GM21515 (cell line): ENCODE results near the gene PODN.

Source experiments
- ATAC-seq: cut with Tn5 transposase; IDR thresholded peaks from one replicate; pipeline ENCODE4 v1.9.1; 2021; ENCODE audit not compliant: unreplicated experiment

PODN gene

GRCh38 chr1:53088616-53089300 lies 26.7 kb downstream of the PODN start:
- no peak for ATAC-seq

GRCh38 chr1:53089478-53090226 lies 27.6 kb downstream of the PODN start:
- no peak for ATAC-seq

- no peak for ATAC-seq
These were observed 28.5 kb downstream of the PODN start for GRCh38 chr1:53090227-53091147.

GRCh38 chr1:53091841-53092645 lies 30.0 kb downstream of the PODN start:
- ATAC-seq, result no peak

- no peak for ATAC-seq
These were observed 30.8 kb downstream of the PODN start for GRCh38 chr1:53092659-53093450.

DNA sequence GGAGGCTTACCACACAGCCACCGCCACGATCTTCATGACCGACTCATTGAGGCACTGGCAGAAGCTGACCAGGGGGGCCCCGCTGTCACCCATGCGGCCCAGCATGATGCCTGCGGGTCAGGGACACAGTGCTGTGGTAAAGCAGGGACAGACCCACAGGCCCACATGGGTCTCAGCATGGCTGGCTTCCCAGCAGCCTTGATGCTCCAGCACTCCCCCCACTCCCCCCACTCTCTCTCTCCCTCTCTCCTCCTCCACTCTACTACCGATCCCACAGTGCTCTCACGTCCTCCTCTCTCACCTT lies 31.4 kb downstream of the PODN start:
- ATAC-seq, result no peak

- ATAC-seq, result no peak
These were observed 31.9 kb downstream of the PODN start for GRCh38 chr1:53093778-53094532.

DNA sequence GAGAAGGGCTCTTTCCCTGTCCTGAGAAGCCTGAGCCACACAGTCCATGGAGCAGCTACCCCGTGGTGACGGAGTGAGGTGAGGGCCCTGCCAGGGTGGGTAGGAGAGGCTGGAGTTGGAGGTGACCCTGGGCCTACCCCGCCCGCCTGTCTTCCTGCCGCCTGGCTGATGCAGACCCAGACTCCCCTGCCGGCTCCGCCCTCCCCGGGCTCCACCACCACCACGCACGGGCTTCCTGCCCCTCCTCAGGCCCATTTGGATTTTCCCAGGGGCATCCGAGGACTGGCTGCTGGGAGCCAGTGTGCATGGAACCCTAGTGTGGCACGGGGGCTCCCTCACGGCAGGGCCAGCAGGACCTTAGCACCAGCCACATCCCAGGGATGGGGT lies 32.5 kb downstream of the PODN start:
- no peak for ATAC-seq

- no peak for ATAC-seq
These were observed 42.4 kb downstream of the PODN start for GRCh38 chr1:53104289-53104913.

DNA sequence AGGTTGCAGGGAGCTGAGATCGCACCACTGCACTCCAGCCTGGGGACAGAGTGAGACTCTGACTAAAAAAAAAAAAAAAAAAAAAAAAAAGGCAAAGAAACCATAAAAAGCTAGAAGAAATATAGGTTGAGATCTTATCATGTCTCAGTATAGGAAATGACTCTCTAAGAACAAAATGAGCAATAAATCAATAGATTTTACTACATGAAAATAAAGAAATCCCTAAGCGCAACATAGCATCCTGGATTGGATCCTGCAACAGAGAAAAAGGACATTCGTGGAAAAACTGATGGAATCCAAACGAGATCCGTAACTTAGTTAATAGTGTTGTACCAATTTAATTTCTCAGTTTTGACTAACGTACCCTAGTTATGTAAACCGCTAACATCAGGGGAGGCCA lies 45.1 kb downstream of the PODN start:
- no peak for ATAC-seq

DNA sequence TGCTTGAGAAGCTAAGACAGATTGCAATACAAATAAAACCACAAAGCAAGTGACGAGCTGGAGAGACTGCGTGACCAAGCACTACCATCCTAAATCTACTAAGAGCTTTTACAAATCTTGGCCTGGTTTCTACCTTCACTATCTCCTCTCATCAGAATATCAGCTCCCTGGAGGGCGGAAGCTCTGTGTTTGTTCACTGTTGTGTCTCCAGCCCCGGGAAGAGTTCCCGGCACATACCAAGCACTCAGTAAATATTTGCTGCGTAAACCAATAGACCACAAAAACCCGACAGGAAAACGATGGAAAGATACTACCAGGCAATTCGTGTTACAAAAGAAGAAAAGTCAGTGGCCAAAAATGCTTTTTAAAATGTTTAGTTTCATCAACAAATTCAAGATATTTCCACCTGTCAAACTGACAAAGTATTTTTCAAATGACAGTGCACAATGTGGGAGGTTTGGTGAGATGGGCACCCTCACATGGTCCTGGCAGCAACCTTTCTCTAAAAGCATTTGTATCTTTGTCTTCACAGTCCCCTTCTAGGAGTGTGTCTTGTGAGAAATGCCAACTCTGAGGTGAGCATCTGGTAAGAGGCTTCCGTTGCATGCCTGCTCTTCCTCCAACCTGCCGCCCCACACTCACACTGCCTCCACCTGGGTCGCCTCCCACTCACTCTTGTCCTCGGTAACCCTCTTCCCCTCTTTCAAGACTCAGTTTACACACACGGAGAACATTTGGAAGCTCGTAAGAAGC lies 45.7 kb downstream of the PODN start:
- no peak for ATAC-seq

DNA sequence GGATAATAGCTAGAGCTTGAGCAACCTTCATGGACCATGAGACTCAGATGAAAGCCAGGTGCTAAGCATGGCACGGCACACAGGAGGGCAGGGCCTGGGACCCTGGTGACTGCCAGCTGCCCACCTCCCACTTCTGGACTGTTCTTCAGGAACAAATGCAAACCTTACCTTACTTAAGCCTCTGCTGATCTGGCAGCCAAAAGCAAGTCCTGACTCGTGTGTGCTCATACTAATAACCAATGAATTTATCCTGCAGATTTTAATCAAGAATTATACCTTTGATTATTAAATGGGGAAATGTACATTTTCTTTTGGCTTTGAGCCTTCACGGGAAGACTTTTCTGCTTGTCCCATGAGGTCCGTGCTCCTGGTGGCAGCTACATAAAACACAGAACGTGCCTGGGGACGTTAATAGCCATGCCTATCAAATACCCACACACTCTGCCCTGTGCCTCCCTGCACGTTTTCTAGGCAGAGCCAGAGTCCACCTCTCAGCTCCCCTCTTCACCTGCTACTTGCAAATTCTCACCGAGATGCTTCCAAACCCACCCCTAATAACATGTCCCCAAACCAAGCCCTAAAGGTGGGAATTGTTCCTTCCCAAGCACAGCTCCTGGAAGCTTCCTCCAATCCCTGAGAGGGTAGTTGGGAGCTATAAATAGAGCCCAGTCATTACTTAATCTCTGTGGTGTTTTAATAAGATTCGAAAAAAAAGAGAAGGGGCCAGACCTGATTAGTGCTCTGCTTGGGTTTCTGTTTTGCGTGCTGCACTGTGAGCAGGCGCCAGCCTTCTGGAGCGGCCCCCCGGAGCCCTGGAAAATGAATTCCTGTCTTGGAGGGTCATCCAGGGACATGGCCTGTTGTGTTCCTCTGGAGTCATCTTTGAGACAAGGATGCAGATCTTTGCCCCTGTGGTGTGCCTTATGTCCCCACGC lies 46.9 kb downstream of the PODN start:
- ATAC-seq, result no peak

DNA sequence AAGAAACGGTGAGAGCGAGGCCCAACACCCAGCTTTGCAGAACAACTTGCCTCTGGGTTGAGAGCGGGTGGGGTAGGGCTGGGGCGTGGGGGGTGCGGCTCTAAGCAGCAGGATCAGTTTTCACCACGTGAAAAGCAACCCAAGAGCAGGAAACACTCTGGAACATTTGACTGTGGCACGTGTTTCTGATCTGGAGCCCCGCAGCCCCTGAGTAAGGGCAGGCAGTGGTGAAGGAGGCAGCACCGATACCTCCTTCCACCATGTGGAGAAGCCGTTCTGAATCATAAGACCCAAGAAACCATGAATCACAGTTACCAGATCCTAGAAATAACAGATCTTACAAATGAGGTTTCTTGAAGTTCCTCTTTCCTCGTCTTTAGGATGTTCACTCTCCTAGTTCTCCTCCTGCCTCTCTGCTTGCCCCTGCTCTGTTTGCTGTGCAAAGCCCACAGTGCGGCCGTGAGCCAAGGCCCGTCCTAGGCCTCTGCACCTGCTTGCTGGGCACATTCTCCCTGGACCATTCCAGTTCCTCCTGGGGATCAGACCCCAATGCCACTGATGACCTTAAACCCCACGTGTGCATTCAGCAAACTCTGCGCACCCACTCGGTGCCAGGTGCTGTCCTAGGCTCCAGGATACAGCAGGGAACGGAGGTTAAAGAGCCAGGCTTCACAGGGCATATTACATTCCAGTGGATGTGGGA lies 48.5 kb downstream of the PODN start:
- ATAC-seq, result no peak

DNA sequence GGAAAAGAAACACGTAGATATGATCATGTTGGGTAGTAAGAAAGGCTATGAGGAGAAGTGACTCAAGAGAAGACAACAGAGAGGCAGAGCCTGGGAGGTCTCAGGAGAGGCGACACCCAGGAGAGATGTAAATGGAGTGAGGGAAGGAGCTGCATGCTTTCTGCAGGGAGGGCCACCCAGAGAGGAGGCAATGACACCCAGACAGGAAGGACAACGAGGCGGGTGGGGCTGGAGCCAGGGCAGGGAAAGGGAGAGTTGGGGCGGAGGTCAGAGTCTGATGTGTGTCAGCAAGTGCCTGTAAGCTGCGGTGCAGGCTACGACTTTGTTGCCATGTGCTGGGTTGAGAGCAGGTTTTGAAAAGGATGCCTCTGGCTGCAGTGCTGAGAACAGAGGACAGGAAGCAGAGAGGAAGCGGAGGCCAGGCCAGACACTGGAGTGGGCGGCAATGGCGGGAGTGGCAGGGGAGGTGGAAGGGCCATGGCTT lies 49.1 kb downstream of the PODN start:
- no peak for ATAC-seq

GRCh38 chr1:53111693-53112092 lies 49.7 kb downstream of the PODN start:
- ATAC-seq, result no peak

DNA sequence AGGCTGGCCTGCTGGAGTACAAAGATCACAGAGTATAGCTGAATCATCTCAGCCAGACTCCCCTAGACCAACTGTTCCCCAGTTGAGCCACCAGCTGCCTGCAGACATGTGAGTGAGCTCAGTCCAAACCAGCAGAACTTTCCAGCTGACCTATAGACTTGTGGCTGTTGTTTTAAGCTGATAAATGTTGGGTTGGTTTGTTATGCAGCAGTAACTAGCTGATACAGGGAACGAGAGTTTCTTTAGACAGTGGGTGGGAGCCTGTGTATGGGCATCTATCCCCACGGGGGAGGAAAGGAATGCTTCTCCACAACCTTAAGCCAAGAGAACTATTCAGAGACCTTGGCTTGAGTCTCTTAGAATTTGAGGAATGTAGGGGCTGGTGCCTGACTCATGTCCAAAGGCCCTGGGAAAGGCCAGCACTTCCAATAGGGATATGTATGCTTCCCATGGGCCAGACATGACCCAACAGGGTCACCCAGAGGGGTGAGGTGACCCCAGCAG lies 50.3 kb downstream of the PODN start:
- ATAC-seq, result no peak
